Hepatocyte (in vitro differentiated cells): Measurements from ENCODE around the gene CIDEC. TPM values are rescaled to one million over a fixed set of nuclear protein-coding genes. Genes with fewer than 3 reads are reported as not detected.

ENCODE experiments used
- DNase-seq: peaks from one replicate; pipeline ENCODE4 v3.0.0-alpha.2; 2016; ENCODE audit warnings: low spot score
- H2AFZ ChIP-seq: fragments of 200-600 bp; sonication (generic); 2 replicates; pipeline ENCODE4 v1.6.0; 2016; ENCODE audit warnings: antibody characterized with exemption, mild to moderate bottlenecking
- H3K27ac ChIP-seq: fragments of 200-600 bp; sonication (generic); 2 replicates; pipeline ENCODE4 v1.5.1; 2016; ENCODE audit warnings: mild to moderate bottlenecking
- H3K27me3 ChIP-seq: fragments of 200-600 bp; sonication (generic); 2 replicates; pipeline ENCODE4 v1.6.1; 2016
- H3K36me3 ChIP-seq: fragments of 200-600 bp; sonication (generic); replicated peaks from 2 replicates; pipeline ENCODE4 v1.5.1; 2016; ENCODE audit warnings: low read depth; ENCODE audit not compliant: insufficient read depth
- H3K4me1 ChIP-seq: fragments of 200-600 bp; sonication (generic); 2 replicates; pipeline ENCODE4 v1.5.1; 2016; ENCODE audit warnings: mild to moderate bottlenecking, moderate library complexity; ENCODE audit not compliant: insufficient read depth
- H3K4me2 ChIP-seq: fragments of 200-600 bp; sonication (generic); 2 replicates; pipeline ENCODE4 v1.6.0; 2016
- H3K4me3 ChIP-seq: fragments of 200-600 bp; sonication (generic); 2 replicates; pipeline ENCODE4 v1.5.1; 2016; ENCODE audit warnings: mild to moderate bottlenecking
- H3K79me2 ChIP-seq: fragments of 200-600 bp; sonication (generic); 2 replicates; pipeline ENCODE4 v1.6.0; 2017; ENCODE audit warnings: mild to moderate bottlenecking
- H3K9me2 ChIP-seq: fragments of 200-600 bp; sonication (generic); replicated peaks from 2 replicates; pipeline ENCODE4 v1.6.0; 2017; ENCODE audit warnings: mild to moderate bottlenecking; ENCODE audit not compliant: insufficient read depth
- H3K9me3 ChIP-seq: fragments of 200-600 bp; sonication (generic); 2 replicates; pipeline ENCODE4 v1.5.1; 2016; ENCODE audit warnings: low read depth, mild to moderate bottlenecking
- H4K20me1 ChIP-seq: fragments of 200-600 bp; sonication (generic); 2 replicates; pipeline ENCODE4 v1.6.0; 2016; ENCODE audit warnings: mild to moderate bottlenecking; ENCODE audit not compliant: insufficient read depth, poor library complexity, severe bottlenecking
- CTCF ChIP-seq: fragments of 200-600 bp; sonication (generic); IDR thresholded peaks from 2 replicates; pipeline ENCODE4 v1.5.1; 2016; ENCODE audit warnings: antibody characterized with exemption, mild to moderate bottlenecking; ENCODE audit not compliant: poor library complexity
- EZH2 ChIP-seq: fragments of 200-600 bp; sonication (generic); IDR thresholded peaks from 2 replicates; pipeline ENCODE4 v1.6.1; 2016; ENCODE audit warnings: antibody characterized with exemption, mild to moderate bottlenecking, borderline replicate concordance
- EZH2phosphoT487 ChIP-seq: fragments of 200-600 bp; sonication (generic); IDR thresholded peaks from one replicate; pipeline ENCODE4 v1.6.1; 2018; ENCODE audit warnings: antibody characterized with exemption, mild to moderate bottlenecking, low read depth, moderate library complexity; ENCODE audit not compliant: unreplicated experiment, severe bottlenecking
- WGBS: methylation state at CpG from one replicate; pipeline ENCODE4 v1.1.6; 2016; ENCODE audit warnings: low lambda C conversion rate; ENCODE audit errors: missing lambda C conversion rate; 5-methylcytosine and 5-hydroxymethylcytosine counted together
- polyA plus RNA-seq: library from polyadenylated mRNA; unstranded; fragments of >200 nt; fragmentation: Nextera tagmentation; extraction: Ambion mirVana; gene quantifications from 2 replicates; pipeline ENCODE4 v1.2.1, GENCODE V29; 2016
- total RNA-seq: library from RNA; depleted of rRNA; stranded (reverse); fragments of >200 nt; gene quantifications from 2 replicates; pipeline ENCODE4 v1.2.3, GENCODE V29; 2014

The CIDEC gene
- total and polyA plus RNA-seq, 2 experiments from 2014 or later = 16.6 to 37.3 TPM

GRCh38 chr3:9913601-9914000 is 33.5 kb upstream of the CIDEC start:
- Histone ChIP-seq H3K9me2 (no peaks in the 10 kb centered on the region), H3K27me3 (no peaks in the 10 kb centered on the region), H3K4me2 (no peak overlapping the region), H4K20me1 (no peaks in the 10 kb centered on the region), H3K4me3 (no peak overlapping the region), H3K36me3 (no peaks in the 10 kb centered on the region), H3K9me3 (no peaks in the 10 kb centered on the region), H2AFZ (no peak overlapping the region), H3K4me1 (peaks cover 45% of the 10 kb centered on the region), H3K79me2 (peaks cover 12% of the 10 kb centered on the region), H3K27ac (peak overlapping the region; percentile 43)
- DNase-seq = no peak
- 76% methylated on average over 5 of the region's 5 CpGs for WGBS
- TF ChIP-seq CTCF (no peak), EZH2 (no peak), EZH2phosphoT487 (no peak)

GRCh38 chr3:9912294-9912935 is 32.4 kb upstream of the CIDEC start:
- DNase-seq = no peak
- Histone ChIP-seq H3K9me3 (no peaks in the 10 kb centered on the region), H3K4me3 (no peak overlapping the region), H3K4me1 (peaks cover 36% of the 10 kb centered on the region), H3K27ac (no peak overlapping the region), H3K36me3 (no peaks in the 10 kb centered on the region), H3K4me2 (no peak overlapping the region), H4K20me1 (no peaks in the 10 kb centered on the region), H3K79me2 (peaks cover 1% of the 10 kb centered on the region), H3K27me3 (no peaks in the 10 kb centered on the region), H2AFZ (no peak overlapping the region), H3K9me2 (no peaks in the 10 kb centered on the region)
- 84% methylated on average over 7 of the region's 7 CpGs for WGBS
- TF ChIP-seq CTCF (no peak), EZH2 (no peak), EZH2phosphoT487 (no peak)

- no peaks in the 10 kb centered on the region for H3K27me3 ChIP-seq
- no peak overlapping the region for H2AFZ ChIP-seq
- no peak overlapping the region for H3K4me3 ChIP-seq
- no peak overlapping the region for H3K27ac ChIP-seq
- peaks cover 32% of the 10 kb centered on the region for H3K4me1 ChIP-seq
- no peaks in the 10 kb centered on the region for H3K79me2 ChIP-seq
- no peaks in the 10 kb centered on the region for H3K9me2 ChIP-seq
- H3K4me2 ChIP-seq = no peak overlapping the region
- H3K9me3 ChIP-seq = no peaks in the 10 kb centered on the region
- H4K20me1 ChIP-seq = no peaks in the 10 kb centered on the region
- no peak for DNase-seq
- H3K36me3 ChIP-seq = no peaks in the 10 kb centered on the region
- TF ChIP-seq EZH2 (no peak), EZH2phosphoT487 (no peak), CTCF (no peak)
- WGBS = 83% methylated on average over 8 of the region's 8 CpGs
Observed at GRCh38 chr3:9911863-9912262, 31.8 kb upstream of the CIDEC start.
